ENCODE data around the gene PDE4B. TPM values are rescaled to one million over a fixed set of nuclear protein-coding genes. Genes with fewer than 3 reads are reported as not detected.

PDE4B gene
- polyA plus RNA-seq, 6 donors from 2014 or later, result 126 to 400 (median 150) TPM

DNA sequence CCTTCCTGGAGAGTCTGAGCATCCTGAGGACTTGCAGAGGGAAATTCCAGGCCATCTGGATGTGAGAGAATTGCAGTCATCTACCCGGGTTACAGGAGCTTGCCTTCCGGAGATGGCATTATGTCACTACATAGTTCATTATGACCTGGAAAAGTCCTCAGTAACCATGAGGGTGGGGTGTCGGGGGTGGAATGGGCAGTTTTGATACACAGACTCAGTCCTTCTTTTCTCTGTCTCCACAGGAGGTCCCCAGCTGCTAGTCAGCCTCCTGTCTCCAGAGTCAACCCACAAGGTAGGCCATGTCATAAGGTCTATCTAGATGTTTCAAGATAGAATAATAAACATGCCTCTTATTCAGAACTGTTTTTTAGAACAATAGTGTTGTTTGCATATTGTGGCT lies 473.1 kb downstream of the PDE4B start:
- H3K36me3 Mint-ChIP-seq, result no peaks in the 10 kb centered on the region
- H3K4me1 Mint-ChIP-seq, result peaks cover 8 to 30% (median 18%) of the 10 kb centered on the region in 3 donors
- H3K27ac Mint-ChIP-seq, result peak overlapping the region in 5 of 6 donors; percentile 4 to 61 (median 49)
- H3K27me3 Mint-ChIP-seq, result no peaks in the 10 kb centered on the region
- H3K4me3 Mint-ChIP-seq, result no peak overlapping the region
- DNase-seq (no peak), ATAC-seq (ENCODE audit: low read depth in 2 of 2) (peak; percentile 28 to 34)
- H3K9me3 Mint-ChIP-seq, result peaks cover 0 to 2% (median 0%) of the 10 kb centered on the region in 7 donors

DNA sequence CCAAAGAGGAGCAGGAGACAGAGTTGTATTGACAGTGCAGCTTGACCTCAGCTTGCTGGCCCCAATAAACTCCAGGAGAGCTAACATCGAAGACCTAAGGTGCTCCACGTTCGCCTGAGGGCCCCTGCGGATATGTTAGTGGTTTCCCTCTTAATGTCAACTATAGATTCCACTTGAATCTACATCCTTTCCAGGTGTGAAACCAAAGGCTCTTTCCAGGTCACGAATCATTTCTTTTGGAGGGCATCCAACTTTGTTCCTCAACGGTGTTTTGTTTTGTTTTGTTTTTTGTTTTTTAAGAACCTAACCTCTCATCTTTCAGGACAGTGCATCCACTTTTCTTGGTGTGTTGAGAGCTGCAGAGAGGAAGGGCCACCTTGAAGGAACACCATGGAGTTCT lies 473.7 kb downstream of the PDE4B start:
- H3K4me1 Mint-ChIP-seq, result peaks cover 10 to 27% (median 20%) of the 10 kb centered on the region in 3 donors
- H3K4me3 Mint-ChIP-seq, result no peak overlapping the region
- no peak for DNase-seq
- peak overlapping the region in 4 of 6 donors; percentile 4 to 56 (median 48) for H3K27ac Mint-ChIP-seq
- peaks cover 0 to 2% (median 0%) of the 10 kb centered on the region in 7 donors for H3K9me3 Mint-ChIP-seq
- no peaks in the 10 kb centered on the region for H3K36me3 Mint-ChIP-seq
- H3K27me3 Mint-ChIP-seq, result no peaks in the 10 kb centered on the region
- no peak for ATAC-seq (ENCODE audit: low read depth in 2 of 2)

DNA sequence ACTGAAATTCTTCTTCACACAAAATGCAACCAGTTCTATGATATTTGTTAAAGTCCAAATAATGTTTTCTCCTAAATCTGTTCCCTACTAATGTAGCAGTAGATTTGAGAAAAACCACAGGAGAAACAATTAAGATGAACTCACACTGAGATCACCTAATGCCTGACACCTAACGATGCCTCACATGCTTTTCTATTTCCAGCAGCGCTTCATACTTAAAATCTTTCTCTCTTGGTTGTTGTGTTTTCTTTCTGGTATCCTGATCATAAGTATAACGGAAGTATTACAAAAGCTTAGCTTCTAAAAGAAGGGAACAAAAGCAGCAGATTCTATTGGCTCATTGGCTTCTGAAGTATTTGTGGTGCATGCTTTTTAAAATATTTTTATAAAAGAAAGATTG lies 474.1 kb downstream of the PDE4B start:
- H3K27ac Mint-ChIP-seq, result peak overlapping the region in 1 of 6 donors; percentile 49
- H3K4me3 Mint-ChIP-seq, result no peak overlapping the region
- DNase-seq, result no peak
- H3K4me1 Mint-ChIP-seq, result peaks cover 14 to 28% (median 24%) of the 10 kb centered on the region in 3 donors
- ATAC-seq (ENCODE audit: low read depth in 2 of 2), result no peak
- H3K9me3 Mint-ChIP-seq, result peaks cover 0 to 2% (median 0%) of the 10 kb centered on the region in 7 donors
- no peaks in the 10 kb centered on the region for H3K27me3 Mint-ChIP-seq
- no peaks in the 10 kb centered on the region for H3K36me3 Mint-ChIP-seq

DNA sequence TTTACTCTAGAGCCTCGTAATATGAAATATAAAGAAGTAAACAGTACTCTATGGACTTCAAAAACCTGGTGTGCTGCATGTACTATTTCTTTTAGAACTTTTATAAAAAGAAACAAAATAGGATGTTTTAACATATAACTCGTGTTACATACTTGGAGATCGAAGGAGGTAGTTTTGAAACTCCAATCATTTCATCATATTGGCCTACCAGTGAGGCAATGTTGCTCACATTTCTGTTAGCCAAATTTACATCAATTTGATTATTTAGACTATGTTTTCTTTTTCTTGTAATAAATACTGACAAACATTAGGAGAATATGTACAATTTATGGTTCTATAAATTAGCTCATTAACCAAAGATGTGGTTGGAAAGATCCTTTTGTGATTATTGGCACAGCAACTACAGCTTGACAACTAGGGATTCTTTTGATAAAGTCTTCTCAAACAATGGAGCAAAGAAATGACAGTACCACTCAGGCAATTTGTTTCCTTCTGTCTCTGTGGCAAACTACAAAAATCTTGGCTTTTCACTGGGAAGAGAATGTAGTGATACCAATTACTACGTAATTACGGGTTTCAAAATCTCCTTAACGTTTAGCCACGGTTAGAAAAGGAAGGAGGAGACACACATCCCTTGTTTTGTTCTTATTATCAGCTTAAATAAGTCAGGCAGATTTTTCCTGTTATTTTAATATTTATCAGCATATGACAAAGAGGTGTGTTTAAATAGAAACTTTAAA lies 474.7 kb downstream of the PDE4B start:
- ATAC-seq (ENCODE audit: low read depth in 2 of 2), result no peak
- H3K9me3 Mint-ChIP-seq, result peaks cover 0 to 2% (median 0%) of the 10 kb centered on the region in 7 donors
- no peak overlapping the region for H3K4me3 Mint-ChIP-seq
- no peaks in the 10 kb centered on the region for H3K27me3 Mint-ChIP-seq
- H3K27ac Mint-ChIP-seq, result peak overlapping the region in 1 of 6 donors; percentile 35
- peaks cover 20 to 34% (median 31%) of the 10 kb centered on the region in 3 donors for H3K4me1 Mint-ChIP-seq
- no peaks in the 10 kb centered on the region for H3K36me3 Mint-ChIP-seq
- no peak for DNase-seq

DNA sequence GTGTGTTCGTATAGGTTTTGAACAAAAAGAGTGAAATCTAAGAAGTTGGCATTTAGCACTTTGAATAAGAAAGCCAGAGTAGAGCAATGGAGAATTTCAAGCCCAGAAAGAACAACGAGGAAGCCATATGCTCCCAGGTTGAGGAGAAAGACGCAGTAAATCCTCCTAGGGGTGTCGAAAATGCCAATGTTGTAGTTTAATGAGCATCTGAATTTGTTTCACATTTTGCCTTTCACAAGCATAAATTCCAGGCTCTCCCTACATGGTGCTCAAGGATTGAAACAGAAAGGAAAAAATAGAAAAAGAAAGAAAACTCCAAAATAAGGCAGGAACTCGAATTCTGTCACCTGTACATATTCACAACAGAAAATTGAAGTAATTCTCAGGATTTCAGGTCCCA lies 476.5 kb downstream of the PDE4B start:
- H3K36me3 Mint-ChIP-seq, result no peaks in the 10 kb centered on the region
- no peaks in the 10 kb centered on the region for H3K27me3 Mint-ChIP-seq
- ATAC-seq (ENCODE audit: low read depth in 2 of 2) (no peak), DNase-seq (no peak)
- no peaks in the 10 kb centered on the region for H3K9me3 Mint-ChIP-seq
- no peak overlapping the region for H3K4me3 Mint-ChIP-seq
- peaks cover 24 to 29% (median 28%) of the 10 kb centered on the region in 3 donors for H3K4me1 Mint-ChIP-seq
- H3K27ac Mint-ChIP-seq, result peak overlapping the region in 2 of 6 donors; percentile 18 to 57

DNA sequence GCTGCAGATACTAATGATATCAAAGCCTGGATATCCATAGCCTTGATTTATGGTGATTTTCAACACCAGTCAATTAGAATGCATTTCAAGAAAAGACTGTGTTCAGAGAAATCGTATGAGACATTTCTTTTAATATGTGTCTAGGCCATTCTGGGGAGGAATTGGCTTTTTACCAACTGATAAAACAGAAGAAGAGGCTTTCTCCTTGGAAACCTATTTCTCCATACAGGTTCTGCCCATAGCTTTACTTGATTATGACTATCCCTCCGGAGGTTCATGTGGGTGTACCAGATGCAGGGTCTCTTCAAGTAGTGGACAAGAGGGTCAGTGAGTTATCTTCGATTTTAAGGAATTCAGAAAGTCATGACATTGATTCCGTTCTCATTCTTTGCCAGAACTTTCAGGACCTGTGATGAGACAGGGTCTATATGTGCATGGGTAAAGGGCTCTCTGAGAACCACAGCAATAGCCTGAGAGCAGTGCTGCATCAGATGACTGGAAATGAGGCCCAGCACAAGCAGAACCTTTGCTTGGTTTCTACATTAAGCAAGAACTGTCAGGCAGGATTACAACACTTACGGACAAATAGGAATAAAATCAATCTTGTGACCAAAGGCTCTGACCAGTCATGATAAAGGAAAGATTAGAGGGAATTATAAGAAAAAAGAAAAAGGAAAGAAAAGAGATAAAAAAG lies 477.6 kb downstream of the PDE4B start:
- no peak overlapping the region for H3K4me3 Mint-ChIP-seq
- no peak for ATAC-seq (ENCODE audit: low read depth in 2 of 2)
- no peak for DNase-seq
- H3K9me3 Mint-ChIP-seq, result no peaks in the 10 kb centered on the region
- no peaks in the 10 kb centered on the region for H3K27me3 Mint-ChIP-seq
- no peaks in the 10 kb centered on the region for H3K36me3 Mint-ChIP-seq
- H3K4me1 Mint-ChIP-seq, result peaks cover 23 to 34% (median 29%) of the 10 kb centered on the region in 3 donors
- H3K27ac Mint-ChIP-seq, result peak overlapping the region in 2 of 6 donors; percentile 47 to 78

DNA sequence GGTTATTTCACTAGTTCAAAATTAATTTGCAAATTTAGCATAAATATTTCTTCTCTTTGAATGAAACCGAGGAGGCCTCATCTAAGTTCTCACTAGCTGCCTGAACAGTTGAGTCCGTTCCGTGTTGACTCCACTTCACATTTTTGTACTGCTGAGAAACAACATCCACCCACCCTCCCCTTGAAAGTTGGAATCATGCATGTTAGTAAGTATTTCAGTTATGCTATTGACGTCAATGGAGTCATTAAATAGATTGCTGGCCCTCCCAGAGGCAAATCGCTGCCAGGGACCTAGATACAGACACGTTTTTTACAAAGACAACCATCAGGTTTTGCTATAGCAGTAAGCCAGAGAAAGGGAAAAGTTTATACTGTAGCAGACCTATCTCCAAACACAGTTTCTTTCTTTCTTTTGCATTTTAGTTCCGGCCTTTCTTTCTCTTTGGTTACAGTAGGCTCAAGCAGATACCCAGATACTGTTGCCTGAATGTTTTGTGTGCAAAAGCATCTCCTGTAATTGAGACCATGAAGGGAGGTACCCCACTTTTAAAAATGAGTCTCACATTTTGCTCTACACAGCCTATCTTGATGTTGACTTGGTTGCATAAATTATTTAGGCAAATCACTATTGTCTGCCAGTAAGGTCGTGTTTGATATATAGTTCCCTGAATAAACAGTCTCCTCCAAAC lies 478.7 kb downstream of the PDE4B start:
- Mint-ChIP-seq H3K27ac (peak overlapping the region in 5 of 6 donors; percentile 50 to 89 (median 77)), H3K36me3 (no peaks in the 10 kb centered on the region), H3K4me1 (peaks cover 32 to 40% (median 37%) of the 10 kb centered on the region in 3 donors), H3K9me3 (no peaks in the 10 kb centered on the region), H3K27me3 (no peaks in the 10 kb centered on the region), H3K4me3 (peak overlapping the region in 1 of 8 donors; percentile 5)
- ATAC-seq (ENCODE audit: low read depth in 2 of 2) (peak; percentile 73 to 74), DNase-seq (peak; percentile 41)

DNA sequence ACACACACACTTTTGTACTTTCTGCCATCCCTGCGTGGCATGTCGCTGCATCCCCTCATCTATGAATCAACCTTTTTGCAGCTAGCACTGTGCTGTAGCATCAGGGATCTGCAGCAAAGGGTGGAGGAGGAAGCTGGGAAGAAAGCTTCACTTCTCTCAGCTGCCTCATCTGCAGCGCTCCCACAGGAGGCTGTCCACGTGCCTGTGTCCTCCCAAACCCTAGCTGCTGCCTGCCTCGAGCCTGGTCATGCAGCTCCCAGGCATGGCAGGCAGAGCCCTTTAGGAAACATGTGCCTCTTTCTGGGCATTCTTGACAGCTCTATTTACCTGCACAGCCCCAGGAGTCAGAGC lies 479.2 kb downstream of the PDE4B start:
- peaks cover 32 to 42% (median 39%) of the 10 kb centered on the region in 3 donors for H3K4me1 Mint-ChIP-seq

DNA sequence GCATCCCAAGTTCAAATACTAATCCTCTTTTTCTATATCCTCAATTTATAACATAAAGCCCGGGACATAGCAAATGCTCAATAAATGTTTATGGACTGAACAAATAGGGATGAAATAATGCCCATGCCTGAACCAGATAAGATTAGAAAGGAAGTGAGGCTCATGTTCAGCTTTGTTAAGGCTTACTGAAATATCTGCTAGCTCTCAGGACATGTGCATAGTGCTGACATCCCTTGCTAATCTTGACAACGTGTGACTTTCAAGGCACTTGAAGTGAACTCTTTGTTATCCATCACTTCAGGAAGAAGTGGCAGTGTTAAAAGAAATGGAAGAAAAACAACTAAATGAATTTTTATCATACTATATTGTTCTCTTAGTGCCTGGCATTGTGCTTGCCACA lies 481.0 kb downstream of the PDE4B start:
- H3K27me3 Mint-ChIP-seq, result no peaks in the 10 kb centered on the region
- H3K4me1 Mint-ChIP-seq, result peaks cover 44 to 55% (median 54%) of the 10 kb centered on the region in 3 donors
- no peaks in the 10 kb centered on the region for H3K36me3 Mint-ChIP-seq
- ATAC-seq (ENCODE audit: low read depth in 2 of 2), result no peak
- H3K4me3 Mint-ChIP-seq, result no peak overlapping the region
- no peaks in the 10 kb centered on the region for H3K9me3 Mint-ChIP-seq
- no peak for DNase-seq
- peak overlapping the region in 4 of 6 donors; percentile 2 to 65 (median 29) for H3K27ac Mint-ChIP-seq

More for the DNA sequence above, 479.2 kb downstream of the PDE4B start:
- Mint-ChIP-seq H3K4me3 (peak overlapping the region in 2 of 8 donors; percentile 5 to 77), H3K36me3 (no peaks in the 10 kb centered on the region), H3K9me3 (no peaks in the 10 kb centered on the region), H3K27me3 (no peaks in the 10 kb centered on the region), H3K27ac (peak overlapping the region in 4 of 6 donors; percentile 66 to 89 (median 82))
- ATAC-seq (ENCODE audit: low read depth in 2 of 2) (no peak), DNase-seq (no peak)

DNA sequence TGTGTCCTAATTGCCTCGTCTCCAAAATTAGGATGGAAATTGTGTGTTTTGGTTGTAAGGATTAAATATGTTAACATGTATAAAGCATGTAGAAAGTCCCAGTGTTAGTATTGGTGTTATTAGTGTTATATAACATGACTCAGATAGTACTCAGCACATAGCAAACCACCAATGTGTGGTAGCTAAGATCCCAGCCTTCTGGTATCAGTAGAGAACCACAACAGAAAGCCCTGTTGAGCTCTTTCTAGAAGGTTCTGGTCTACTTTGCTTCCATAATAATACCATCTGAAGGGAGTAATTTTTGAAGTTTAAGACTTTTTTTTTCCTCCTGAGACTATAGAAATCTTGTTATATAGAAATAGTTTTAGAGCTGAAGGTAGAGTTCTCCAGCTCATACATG lies 481.9 kb downstream of the PDE4B start:
- DNase-seq, result no peak
- Mint-ChIP-seq H3K4me1 (peaks cover 53 to 65% (median 64%) of the 10 kb centered on the region in 3 donors), H3K9me3 (no peaks in the 10 kb centered on the region)

DNA sequence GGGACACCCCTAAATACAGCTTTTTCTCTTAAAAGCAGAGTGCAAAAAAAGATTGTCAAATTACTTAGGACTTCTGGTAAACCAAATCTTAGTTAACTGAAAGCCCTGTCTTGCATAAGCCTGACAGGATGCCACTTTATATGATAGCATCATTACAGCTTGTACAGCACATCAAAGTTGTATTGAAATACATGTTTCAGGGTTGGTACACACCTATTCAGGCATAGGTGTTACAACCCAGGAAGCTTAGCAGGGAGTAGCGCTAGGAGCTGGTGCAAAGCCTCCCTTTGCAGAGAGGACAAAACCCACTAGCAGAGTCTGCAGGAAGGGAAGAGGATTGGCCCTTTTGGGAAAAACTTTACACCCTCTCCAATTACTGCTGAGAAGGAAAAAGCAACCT lies 482.4 kb downstream of the PDE4B start:
- no peak for ATAC-seq (ENCODE audit: low read depth in 2 of 2)
- H3K27me3 Mint-ChIP-seq, result no peaks in the 10 kb centered on the region
- peak overlapping the region in 2 of 6 donors; percentile 75 to 84 for H3K27ac Mint-ChIP-seq
- H3K36me3 Mint-ChIP-seq, result no peaks in the 10 kb centered on the region
- peaks cover 57 to 69% (median 68%) of the 10 kb centered on the region in 3 donors for H3K4me1 Mint-ChIP-seq
- DNase-seq, result no peak
- no peaks in the 10 kb centered on the region for H3K9me3 Mint-ChIP-seq
- H3K4me3 Mint-ChIP-seq, result peak overlapping the region in 2 of 8 donors; percentile 26 to 34

More for the DNA sequence above, 481.9 kb downstream of the PDE4B start:
- no peak overlapping the region for H3K4me3 Mint-ChIP-seq
- no peaks in the 10 kb centered on the region for H3K36me3 Mint-ChIP-seq
- peak overlapping the region in 2 of 6 donors; percentile 22 to 36 for H3K27ac Mint-ChIP-seq
- no peak for ATAC-seq (ENCODE audit: low read depth in 2 of 2)
- H3K27me3 Mint-ChIP-seq, result no peaks in the 10 kb centered on the region

DNA sequence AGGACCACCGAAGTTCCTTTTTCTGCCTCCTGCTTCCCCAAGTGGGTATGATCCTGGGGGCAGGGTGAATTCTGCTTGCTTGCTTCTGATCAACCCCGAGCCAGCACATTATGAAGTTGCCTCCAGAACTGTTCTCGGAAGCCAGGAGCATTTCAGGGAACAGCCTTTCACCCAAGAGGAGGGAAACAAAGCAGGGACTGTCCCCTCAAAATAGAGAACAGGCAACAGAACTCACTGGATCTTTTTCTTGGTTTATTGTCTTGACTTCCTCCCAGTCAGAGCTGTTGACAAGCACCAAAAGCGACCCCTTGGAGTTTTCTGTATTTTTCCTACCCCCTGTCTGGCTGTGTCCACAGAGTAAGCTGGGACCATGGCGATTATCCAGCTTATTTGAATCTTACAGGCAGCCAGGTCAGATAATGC lies 482.9 kb downstream of the PDE4B start:
- Mint-ChIP-seq H3K4me1 (peaks cover 62 to 75% (median 74%) of the 10 kb centered on the region in 3 donors), H3K27ac (peak overlapping the region in 4 of 6 donors; percentile 45 to 88 (median 80)), H3K9me3 (no peaks in the 10 kb centered on the region), H3K4me3 (peak overlapping the region in 4 of 8 donors; percentile 26 to 40 (median 32)), H3K27me3 (no peaks in the 10 kb centered on the region), H3K36me3 (no peaks in the 10 kb centered on the region)
- peak in 1 of 2 donors; percentile 18 for ATAC-seq (ENCODE audit: low read depth in 2 of 2)
- DNase-seq, result no peak

DNA sequence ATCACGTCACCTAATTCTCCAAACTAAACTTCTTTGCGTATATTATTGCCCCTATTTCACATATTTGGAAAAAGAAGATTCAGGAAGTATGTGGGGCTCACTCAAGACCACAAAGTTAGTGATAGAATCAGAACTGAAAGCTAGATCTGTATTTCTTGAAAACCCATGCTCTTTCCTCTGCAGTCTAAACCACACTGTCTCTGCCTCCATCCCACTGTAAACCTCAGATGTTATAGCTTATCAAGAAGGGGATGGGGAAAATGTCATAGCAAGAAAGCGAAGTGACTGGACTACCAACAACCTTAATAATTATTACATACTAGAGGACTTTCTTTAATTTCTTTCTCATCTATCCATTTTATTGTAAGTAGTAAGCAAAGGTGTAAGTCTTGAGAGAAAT lies 483.5 kb downstream of the PDE4B start:
- Mint-ChIP-seq H3K36me3 (no peaks in the 10 kb centered on the region), H3K27ac (peak overlapping the region in 4 of 6 donors; percentile 45 to 88 (median 72)), H3K4me3 (peak overlapping the region in 2 of 8 donors; percentile 31 to 34), H3K27me3 (no peaks in the 10 kb centered on the region), H3K4me1 (peaks cover 64 to 79% (median 78%) of the 10 kb centered on the region in 3 donors), H3K9me3 (no peaks in the 10 kb centered on the region)
- peak; percentile 57 to 63 for ATAC-seq (ENCODE audit: low read depth in 2 of 2)
- no peak for DNase-seq

Data from naive B cell (primary cell).